Cardiac fibroblast (primary cell): Measurements from ENCODE around the gene TPTE2.
A peak's percentile ranks its signal among the peaks of the same experiment; 100 is the strongest.

Experiments
- DNase-seq, 2 donors: peaks; one replicate each; pipeline versions ENCODE4 v3.0.0 to v3.0.0-alpha.2; 2010; ENCODE audit warnings: low read depth in 2 of 2
- H3K4me3 ChIP-seq, 2 donors: replicated peaks in 1 of 2; 1 replicate in 1 of 2; 2 replicates in 1 of 2; pipeline ENCODE4 v1.5.1; 2011; ENCODE audit warnings: low read depth in 2 of 2, low read length in 2 of 2, mild to moderate bottlenecking in 2 of 2, moderate library complexity in 1 of 2
- TF ChIP-seq, protein P1 (sequence below): IDR thresholded peaks from one replicate; pipeline ENCODE4 v1.5.1; 2011; ENCODE audit warnings: low read depth, mild to moderate bottlenecking, low read length, inconsistent platforms

Gene TPTE2

GRCh38 chr13:19597523-19597922, 36.2 kb upstream of the TPTE2 start:
- peak in 1 of 2 donors; percentile 67 for DNase-seq
- TF ChIP-seq, protein P1, sequence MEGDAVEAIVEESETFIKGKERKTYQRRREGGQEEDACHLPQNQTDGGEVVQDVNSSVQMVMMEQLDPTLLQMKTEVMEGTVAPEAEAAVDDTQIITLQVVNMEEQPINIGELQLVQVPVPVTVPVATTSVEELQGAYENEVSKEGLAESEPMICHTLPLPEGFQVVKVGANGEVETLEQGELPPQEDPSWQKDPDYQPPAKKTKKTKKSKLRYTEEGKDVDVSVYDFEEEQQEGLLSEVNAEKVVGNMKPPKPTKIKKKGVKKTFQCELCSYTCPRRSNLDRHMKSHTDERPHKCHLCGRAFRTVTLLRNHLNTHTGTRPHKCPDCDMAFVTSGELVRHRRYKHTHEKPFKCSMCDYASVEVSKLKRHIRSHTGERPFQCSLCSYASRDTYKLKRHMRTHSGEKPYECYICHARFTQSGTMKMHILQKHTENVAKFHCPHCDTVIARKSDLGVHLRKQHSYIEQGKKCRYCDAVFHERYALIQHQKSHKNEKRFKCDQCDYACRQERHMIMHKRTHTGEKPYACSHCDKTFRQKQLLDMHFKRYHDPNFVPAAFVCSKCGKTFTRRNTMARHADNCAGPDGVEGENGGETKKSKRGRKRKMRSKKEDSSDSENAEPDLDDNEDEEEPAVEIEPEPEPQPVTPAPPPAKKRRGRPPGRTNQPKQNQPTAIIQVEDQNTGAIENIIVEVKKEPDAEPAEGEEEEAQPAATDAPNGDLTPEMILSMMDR: no peak
- H3K4me3 ChIP-seq: no peak overlapping the region

- peak in 1 of 2 donors; percentile 50 for DNase-seq
- H3K4me3 ChIP-seq: no peak overlapping the region
- TF ChIP-seq, protein P1: no peak
Observed at GRCh38 chr13:19596960-19597361, 35.6 kb upstream of the TPTE2 start.

- no peak for DNase-seq
Observed at GRCh38 chr13:19596086-19596485, 34.8 kb upstream of the TPTE2 start.

GRCh38 chr13:19592657-19593180, 31.4 kb upstream of the TPTE2 start:
- TF ChIP-seq, protein P1: no peak
- no peak for DNase-seq
- H3K4me3 ChIP-seq: no peak overlapping the region

More at GRCh38 chr13:19596086-19596485, 34.8 kb upstream of the TPTE2 start:
- TF ChIP-seq, protein P1: no peak
- H3K4me3 ChIP-seq: no peak overlapping the region

DNA sequence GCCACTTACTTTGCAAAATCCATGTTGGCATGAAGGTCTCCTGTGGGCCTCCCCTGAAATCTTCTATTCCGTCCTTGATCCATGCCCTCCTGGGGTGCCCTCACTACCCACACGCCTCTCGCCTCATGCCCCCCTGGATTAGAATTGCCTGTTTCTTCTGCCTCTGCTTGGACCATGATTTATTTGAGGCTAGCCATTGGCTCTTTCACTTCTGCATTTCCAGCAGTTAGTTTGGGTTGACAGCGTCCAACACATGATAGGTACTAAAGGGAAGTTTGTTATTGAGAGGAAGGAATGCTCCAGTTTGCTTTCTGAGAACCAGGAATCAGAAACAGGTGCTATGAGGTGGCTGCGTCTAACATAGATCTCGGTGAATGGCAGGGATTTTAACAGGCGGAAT, 30.5 kb upstream of the TPTE2 start:
- no peak overlapping the region for H3K4me3 ChIP-seq
- TF ChIP-seq, protein P1: no peak
- DNase-seq: no peak

- H3K4me3 ChIP-seq: no peak overlapping the region
- TF ChIP-seq, protein P1: no peak
- no peak for DNase-seq
Observed at GRCh38 chr13:19590423-19590822, 29.1 kb upstream of the TPTE2 start.

GRCh38 chr13:19589312-19589711, 28.0 kb upstream of the TPTE2 start:
- no peak for DNase-seq
- no peak overlapping the region for H3K4me3 ChIP-seq
- TF ChIP-seq, protein P1: no peak
